SK-MEL-5 (cell line): Measurements from ENCODE around the gene S100A5. TPM values are rescaled to one million over a fixed set of nuclear protein-coding genes. Genes with fewer than 3 reads are reported as not detected.
"Not testable (repeated sequence)": the region's sequence is repeated elsewhere in the genome, so short reads cannot be mapped to it uniquely, and the experiment has no call there.

Experiments
- DNase-seq: peaks from one replicate; pipeline ENCODE4 v3.0.0-alpha.2; 2016; ENCODE audit warnings: low read depth, low spot score
- in situ Hi-C: cut with HindIII; loops from 2 replicates; pipeline ENCODE4 v1.10.0; 2016; ENCODE audit warnings: low sequenced_read_pairs, high pct_unique_total_duplicates, low pct_unique_long_range_greater_than_20kb
- total RNA-seq: library from RNA; depleted of rRNA; stranded (reverse); fragments of >200 nt; shearing (Covaris generic); gene quantifications from 2 replicates; pipeline ENCODE4 v1.2.3, GENCODE V29; 2014

The S100A5 gene
- total RNA-seq, 1 experiment from 2014 or later: not detected

DNA sequence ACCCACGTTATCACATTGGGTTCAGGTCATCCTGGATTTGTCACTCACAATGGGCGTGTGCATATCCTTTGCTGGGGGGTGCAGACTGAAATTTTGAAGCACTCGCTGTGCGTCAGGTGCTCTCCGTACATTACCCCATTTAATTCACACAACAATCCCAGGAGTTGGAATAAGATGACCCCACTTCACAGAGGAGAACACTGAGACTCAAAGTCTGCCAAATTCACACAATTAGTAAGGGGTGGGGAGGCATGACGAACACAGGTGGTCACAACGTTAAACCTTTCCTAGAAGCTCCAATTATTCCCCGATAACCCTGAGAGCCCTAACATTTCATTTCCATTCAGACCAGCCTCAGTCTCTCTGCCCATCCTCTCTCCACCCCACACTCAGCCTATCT is 28.7 kb upstream of the S100A5 start:
- in situ Hi-C loops: no loop called here

GRCh38 chr1:153568367-153569099 is 27.8 kb upstream of the S100A5 start:
- in situ Hi-C loops: no loop called here
- DNase-seq: peak; percentile 91

More for the DNA sequence above, 28.7 kb upstream of the S100A5 start:
- no peak for DNase-seq

GRCh38 chr1:153567621-153568366 is 27.1 kb upstream of the S100A5 start:
- in situ Hi-C loops: no loop called here
- DNase-seq: peak; percentile 77

- peak; percentile 97 for DNase-seq
- in situ Hi-C loops: no loop called here
These were observed 26.0 kb upstream of the S100A5 start for GRCh38 chr1:153566414-153567371.

- in situ Hi-C loops: no loop called here
- peak; percentile 54 for DNase-seq
These were observed 25.0 kb upstream of the S100A5 start, which contains the start of gene S100A2 for GRCh38 chr1:153565529-153566374. TSS of gene S100A2 (minus strand) at chr1:153565844. CDS start at chr1:153563877, 1,967 bp downstream.

DNA sequence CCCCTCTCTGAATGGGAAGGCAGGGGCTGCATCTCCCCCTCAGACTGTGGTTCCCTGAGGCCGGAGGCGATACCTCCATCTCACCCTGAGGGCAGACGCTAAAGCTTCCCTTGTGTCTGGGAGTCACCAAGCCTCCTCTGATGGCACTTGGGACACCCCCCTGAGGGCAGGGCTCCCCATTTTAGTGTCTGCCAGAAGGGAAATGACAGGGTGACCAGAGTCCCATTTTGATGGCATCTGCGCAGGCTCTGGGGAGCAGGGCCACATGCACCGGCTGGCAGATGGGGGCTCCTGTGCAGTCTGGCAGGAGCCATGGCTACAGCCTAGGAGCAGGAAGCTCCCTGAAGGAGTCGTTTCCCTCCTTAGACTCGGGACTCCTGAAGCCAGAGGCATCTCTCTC is 23.3 kb upstream of the S100A5 start:
- DNase-seq: no peak
- in situ Hi-C loops: no loop called here

- DNase-seq: no peak
- in situ Hi-C loops: no loop called here
These were observed 22.8 kb upstream of the S100A5 start for GRCh38 chr1:153563483-153563901.

DNA sequence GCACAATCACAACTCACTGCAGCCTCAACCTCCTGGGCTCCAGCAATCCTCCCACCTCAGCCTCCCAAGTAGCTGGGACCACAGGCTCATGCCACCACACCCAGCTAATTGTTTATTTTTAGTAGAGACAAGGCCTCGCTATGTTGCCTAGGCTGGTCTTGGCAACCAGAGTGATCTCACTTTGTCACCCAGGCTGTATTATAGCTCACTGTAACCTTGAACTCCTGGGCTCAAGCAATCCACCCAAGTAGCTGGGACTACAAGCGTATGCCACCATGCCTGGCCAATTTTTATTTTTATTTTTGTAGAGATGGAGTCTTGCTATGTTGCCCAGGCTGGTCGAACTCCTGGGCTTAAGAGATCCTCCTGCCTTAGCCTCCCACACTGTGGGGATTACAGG is 21.3 kb upstream of the S100A5 start:
- DNase-seq, in situ Hi-C loops: not testable (repeated sequence)

- no peak for DNase-seq
- in situ Hi-C loops: no loop called here
These were observed 20.8 kb upstream of the S100A5 start for GRCh38 chr1:153561466-153561985.

GRCh38 chr1:153560771-153561465 is 20.2 kb upstream of the S100A5 start:
- in situ Hi-C loops: no loop called here

GRCh38 chr1:153560241-153560640 is 19.5 kb upstream of the S100A5 start:
- in situ Hi-C loops: no loop called here
- no peak for DNase-seq

More at GRCh38 chr1:153560771-153561465, 20.2 kb upstream of the S100A5 start:
- DNase-seq: no peak

- in situ Hi-C loops: no loop called here
- no peak for DNase-seq
These were observed 17.1 kb upstream of the S100A5 start for GRCh38 chr1:153557877-153558276.

DNA sequence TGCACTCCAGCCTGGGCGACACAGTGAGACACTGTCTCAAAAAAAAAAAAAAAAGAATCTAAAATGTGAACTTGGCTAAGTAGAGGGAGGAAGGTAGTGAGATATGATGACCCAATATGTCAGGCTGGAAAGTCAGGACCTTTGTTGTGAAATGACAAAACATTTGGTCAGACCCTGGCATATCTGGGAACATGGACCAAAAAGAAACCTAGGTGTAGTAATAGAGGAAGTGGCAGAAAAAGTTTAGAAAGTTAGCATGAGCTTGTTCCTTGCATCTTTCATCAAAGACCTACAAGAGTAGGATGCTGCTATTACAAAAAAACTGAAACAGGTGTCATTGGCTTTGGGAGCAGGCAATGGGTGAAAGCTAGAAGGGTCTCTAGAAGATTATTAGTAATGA is 15.6 kb upstream of the S100A5 start:
- in situ Hi-C loops: no loop called here
- DNase-seq: no peak

- no peak for DNase-seq
- in situ Hi-C loops: no loop called here
These were observed 13.3 kb upstream of the S100A5 start for GRCh38 chr1:153553830-153554541.

DNA sequence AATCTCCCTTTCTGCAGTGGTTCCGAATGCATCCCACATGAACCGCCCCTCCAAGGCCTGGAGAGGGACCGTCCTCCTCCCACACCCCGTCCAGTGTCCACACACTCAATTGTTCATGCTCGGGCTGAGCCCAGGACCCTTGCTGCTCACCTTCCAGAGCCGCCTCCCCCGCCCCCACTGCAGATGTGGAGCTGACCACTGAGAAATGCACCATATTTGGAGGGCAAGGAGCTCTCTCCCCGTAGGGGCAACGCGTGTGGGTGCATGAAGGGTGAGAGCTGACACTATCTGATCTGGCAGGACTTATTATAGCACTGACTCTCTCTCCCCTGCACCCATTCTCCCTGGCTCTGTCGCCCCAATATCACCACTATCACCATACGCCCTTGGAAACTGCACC is 12.4 kb upstream of the S100A5 start:
- in situ Hi-C loops: no loop called here
- DNase-seq: no peak

GRCh38 chr1:153552335-153552734 is 11.6 kb upstream of the S100A5 start:
- peak; percentile 28 for DNase-seq
- in situ Hi-C loops: no loop called here
